CD4-positive, CD25-positive, alpha-beta regulatory T cell (primary cell): ENCODE results near the gene SLC16A3. TPM values are rescaled to one million over a fixed set of nuclear protein-coding genes. Genes with fewer than 3 reads are reported as not detected.

Experiments used
- ATAC-seq, 2 donors: fragments of 150-1000 bp; cut with Tn5 transposase; one replicate each; pipeline ENCODE4 v1.10.0; 2021; ENCODE audit warnings: low read depth in 2 of 2, moderate number of reproducible peaks in 2 of 2, moderate library complexity in 1 of 2
- DNase-seq, 3 donors: peaks; one replicate each; pipeline versions ENCODE4 v3.0.0 to v3.0.0-alpha.2; 2012 to 2022; ENCODE audit warnings: mixed read lengths in 1 of 3
- H3K27ac ChIP-seq: one replicate; pipeline ENCODE4 v1.7.0; 2013; ENCODE audit warnings: mild to moderate bottlenecking, low read length; ENCODE audit not compliant: insufficient read depth, poor library complexity, severe bottlenecking
- H3K27me3 ChIP-seq: one replicate; pipeline ENCODE4 v1.7.0; 2013; ENCODE audit warnings: low read length; ENCODE audit not compliant: control insufficient read depth, insufficient read depth
- H3K36me3 ChIP-seq: one replicate; pipeline ENCODE4 v1.7.0; 2013; ENCODE audit warnings: mild to moderate bottlenecking, low read length, moderate library complexity; ENCODE audit not compliant: control insufficient read depth, insufficient read depth
- H3K4me1 ChIP-seq: 2 replicates; pipeline ENCODE4 v1.7.0; 2013; ENCODE audit warnings: mild to moderate bottlenecking, low read length; ENCODE audit not compliant: insufficient read depth, control insufficient read depth, poor library complexity, severe bottlenecking
- H3K4me3 ChIP-seq: one replicate; pipeline ENCODE4 v1.7.0; 2013; ENCODE audit warnings: low read depth, mild to moderate bottlenecking, low read length, moderate library complexity
- H3K9me3 ChIP-seq, 2 experiments: 1 replicate in 1 of 2; 2 replicates in 1 of 2; pipeline ENCODE4 v1.7.0; 2013; ENCODE audit warnings: low read length in 2 of 2, mild to moderate bottlenecking in 1 of 2, moderate library complexity in 1 of 2; ENCODE audit not compliant: control insufficient read depth in 2 of 2
- H3K27ac Mint-ChIP-seq, 3 donors: one replicate each; pipeline ENCODE4 v1.8.0; 2020 to 2022; ENCODE audit warnings: mild to moderate bottlenecking in 3 of 3, mixed read lengths in 3 of 3, moderate library complexity in 2 of 3
- H3K27me3 Mint-ChIP-seq: one replicate; pipeline ENCODE4 v1.8.0; 2022; ENCODE audit warnings: mild to moderate bottlenecking, mixed read lengths
- H3K36me3 Mint-ChIP-seq: one replicate; pipeline ENCODE4 v1.8.0; 2020; ENCODE audit warnings: mixed read lengths
- H3K4me1 Mint-ChIP-seq, 4 donors: one replicate each; pipeline ENCODE4 v1.8.0; 2020 to 2022; ENCODE audit warnings: mixed read lengths in 4 of 4, mild to moderate bottlenecking in 1 of 4
- H3K4me3 Mint-ChIP-seq, 4 donors: one replicate each; pipeline ENCODE4 v1.8.0; 2020 to 2022; ENCODE audit warnings: mild to moderate bottlenecking in 4 of 4, mixed read lengths in 4 of 4, moderate library complexity in 3 of 4
- H3K9me3 Mint-ChIP-seq, 7 donors: one replicate each; pipeline ENCODE4 v1.8.0; 2020 to 2022; ENCODE audit warnings: mixed read lengths in 7 of 7, mild to moderate bottlenecking in 3 of 7, moderate library complexity in 2 of 7
- polyA plus RNA-seq, 4 donors: library from polyadenylated mRNA; unstranded; fragments of 300-500 nt; fragmentation: Illumina TruSeq; gene quantifications; one replicate each; pipeline ENCODE4 v1.2.3, GENCODE V29; 2021
- total RNA-seq: library from RNA; stranded (reverse); gene quantifications from one replicate; pipeline ENCODE4 v1.2.3, GENCODE V29; 2022

SLC16A3 gene
- total and polyA plus RNA-seq, 5 donors from 2014 or later = 1.5 to 52.5 (median 2.3) TPM

DNA sequence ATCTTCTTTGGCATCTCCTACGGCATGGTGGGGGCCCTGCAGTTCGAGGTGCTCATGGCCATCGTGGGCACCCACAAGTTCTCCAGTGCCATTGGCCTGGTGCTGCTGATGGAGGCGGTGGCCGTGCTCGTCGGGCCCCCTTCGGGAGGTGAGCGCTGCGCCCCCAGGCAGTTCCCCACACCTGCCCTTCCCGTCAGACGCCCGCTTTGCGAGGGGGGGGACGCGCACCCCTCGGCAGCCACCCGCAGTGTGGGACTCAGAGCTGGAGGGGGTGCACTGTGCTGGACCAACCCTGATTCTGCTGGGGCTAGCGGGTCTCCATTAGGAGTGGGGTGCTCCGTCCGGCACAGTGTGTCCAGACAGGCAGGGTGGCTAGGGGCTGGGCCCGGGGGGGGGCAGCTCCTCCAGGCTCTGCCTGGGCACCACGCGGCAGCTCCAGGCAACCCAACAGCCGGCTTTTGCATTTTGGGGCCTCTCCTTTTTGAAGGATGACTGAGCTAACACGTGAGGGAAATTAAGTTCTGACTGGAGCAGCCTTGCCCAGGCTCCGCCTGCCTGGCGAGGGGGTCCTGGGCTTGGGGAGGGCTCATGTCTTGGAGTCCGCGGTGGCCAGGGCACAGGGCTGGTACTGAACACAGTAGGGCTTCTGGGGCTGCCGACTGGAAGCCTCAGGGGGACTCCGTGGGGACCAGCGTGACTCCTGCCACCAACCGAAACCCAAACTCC, 9.1 kb downstream of the SLC16A3 start:
- Histone ChIP-seq H3K4me1 (peaks cover 55% of the 10 kb centered on the region), H3K4me3 (peak overlapping the region; percentile 37)
- H3K4me3 Mint-ChIP-seq = peak overlapping the region in 3 of 4 donors; percentile 81 to 88 (median 83)

DNA sequence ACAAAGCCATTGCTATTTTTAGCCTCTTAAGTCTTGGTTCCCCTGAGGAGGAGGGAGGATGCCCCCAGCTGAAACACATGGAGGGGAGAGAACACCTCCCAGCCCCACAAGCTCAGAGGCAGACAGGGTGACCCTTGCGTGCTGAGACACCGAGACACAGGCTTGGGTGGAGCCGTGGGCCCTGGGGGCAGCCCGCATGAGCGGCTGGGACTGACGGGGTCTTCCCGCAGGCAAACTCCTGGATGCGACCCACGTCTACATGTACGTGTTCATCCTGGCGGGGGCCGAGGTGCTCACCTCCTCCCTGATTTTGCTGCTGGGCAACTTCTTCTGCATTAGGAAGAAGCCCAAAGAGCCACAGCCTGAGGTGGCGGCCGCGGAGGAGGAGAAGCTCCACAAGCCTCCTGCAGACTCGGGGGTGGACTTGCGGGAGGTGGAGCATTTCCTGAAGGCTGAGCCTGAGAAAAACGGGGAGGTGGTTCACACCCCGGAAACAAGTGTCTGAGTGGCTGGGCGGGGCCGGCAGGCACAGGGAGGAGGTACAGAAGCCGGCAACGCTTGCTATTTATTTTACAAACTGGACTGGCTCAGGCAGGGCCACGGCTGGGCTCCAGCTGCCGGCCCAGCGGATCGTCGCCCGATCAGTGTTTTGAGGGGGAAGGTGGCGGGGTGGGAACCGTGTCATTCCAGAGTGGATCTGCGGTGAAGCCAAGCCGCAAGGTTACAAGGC, 9.8 kb downstream of the SLC16A3 start:
- Mint-ChIP-seq H3K27me3 (no peaks in the 10 kb centered on the region), H3K27ac (peak overlapping the region; percentile 34 to 88 (median 82)), H3K4me3 (peak overlapping the region; percentile 79 to 88 (median 82)), H3K36me3 (no peaks in the 10 kb centered on the region), H3K4me1 (peaks cover 0 to 53% (median 15%) of the 10 kb centered on the region in 4 donors), H3K9me3 (no peaks in the 10 kb centered on the region)
- ATAC-seq = peak; percentile 54 to 58
- Histone ChIP-seq H3K27me3 (no peaks in the 10 kb centered on the region), H3K27ac (peak overlapping the region; percentile 67), H3K4me3 (peak overlapping the region; percentile 37), H3K36me3 (peaks cover 13% of the 10 kb centered on the region), H3K9me3 (no peaks in the 10 kb centered on the region), H3K4me1 (peaks cover 55% of the 10 kb centered on the region)
- peak; percentile 64 to 91 (median 70) for DNase-seq

More for the DNA sequence above, 9.1 kb downstream of the SLC16A3 start:
- Histone ChIP-seq H3K27me3 (no peaks in the 10 kb centered on the region), H3K9me3 (no peaks in the 10 kb centered on the region), H3K36me3 (peaks cover 6% of the 10 kb centered on the region), H3K27ac (peak overlapping the region; percentile 67)
- ATAC-seq (no peak), DNase-seq (no peak)
- H3K4me1 Mint-ChIP-seq = peaks cover 0 to 53% (median 18%) of the 10 kb centered on the region in 4 donors
- no peaks in the 10 kb centered on the region for H3K27me3 Mint-ChIP-seq
- no peak overlapping the region for H3K27ac Mint-ChIP-seq
- H3K36me3 Mint-ChIP-seq = no peaks in the 10 kb centered on the region
- H3K9me3 Mint-ChIP-seq = no peaks in the 10 kb centered on the region

DNA sequence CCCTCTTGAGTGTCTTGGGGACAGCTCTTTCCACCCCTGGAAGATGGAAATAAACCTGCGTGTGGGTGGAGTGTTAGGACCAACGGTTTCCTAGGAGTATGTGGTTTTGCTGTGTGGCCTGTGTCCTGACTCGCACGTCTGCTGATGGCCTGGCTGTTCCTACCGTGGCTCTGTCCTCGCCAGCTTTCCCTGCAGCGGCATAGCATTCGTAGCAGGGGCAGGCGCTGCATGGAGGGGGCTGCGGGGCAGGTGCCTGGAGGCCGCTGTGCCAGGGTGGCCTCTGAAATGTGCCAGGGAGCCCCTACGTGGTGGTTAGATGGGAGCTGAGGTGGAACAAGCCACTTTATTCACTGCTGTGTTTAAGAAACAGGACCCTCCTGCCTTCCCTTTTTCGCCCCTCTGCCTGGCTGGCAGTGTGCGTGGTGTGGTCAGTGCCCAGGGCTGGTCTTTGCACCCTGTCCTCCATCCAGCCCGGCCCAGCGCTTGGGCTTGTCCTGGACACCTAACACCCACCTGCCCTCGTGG, 10.6 kb downstream of the SLC16A3 start:
- Histone ChIP-seq H3K27me3 (no peaks in the 10 kb centered on the region), H3K4me3 (no peak overlapping the region), H3K4me1 (peaks cover 55% of the 10 kb centered on the region), H3K27ac (peak overlapping the region; percentile 67), H3K9me3 (no peaks in the 10 kb centered on the region), H3K36me3 (peaks cover 22% of the 10 kb centered on the region)
- ATAC-seq = no peak
- DNase-seq = no peak
- H3K27me3 Mint-ChIP-seq = no peaks in the 10 kb centered on the region
- H3K27ac Mint-ChIP-seq = peak overlapping the region in 1 of 3 donors; percentile 60
- peaks cover 7% of the 10 kb centered on the region for H3K36me3 Mint-ChIP-seq
- H3K9me3 Mint-ChIP-seq = no peaks in the 10 kb centered on the region
- peak overlapping the region in 2 of 4 donors; percentile 54 to 81 for H3K4me3 Mint-ChIP-seq
- H3K4me1 Mint-ChIP-seq = peaks cover 4 to 58% (median 18%) of the 10 kb centered on the region in 4 donors

DNA sequence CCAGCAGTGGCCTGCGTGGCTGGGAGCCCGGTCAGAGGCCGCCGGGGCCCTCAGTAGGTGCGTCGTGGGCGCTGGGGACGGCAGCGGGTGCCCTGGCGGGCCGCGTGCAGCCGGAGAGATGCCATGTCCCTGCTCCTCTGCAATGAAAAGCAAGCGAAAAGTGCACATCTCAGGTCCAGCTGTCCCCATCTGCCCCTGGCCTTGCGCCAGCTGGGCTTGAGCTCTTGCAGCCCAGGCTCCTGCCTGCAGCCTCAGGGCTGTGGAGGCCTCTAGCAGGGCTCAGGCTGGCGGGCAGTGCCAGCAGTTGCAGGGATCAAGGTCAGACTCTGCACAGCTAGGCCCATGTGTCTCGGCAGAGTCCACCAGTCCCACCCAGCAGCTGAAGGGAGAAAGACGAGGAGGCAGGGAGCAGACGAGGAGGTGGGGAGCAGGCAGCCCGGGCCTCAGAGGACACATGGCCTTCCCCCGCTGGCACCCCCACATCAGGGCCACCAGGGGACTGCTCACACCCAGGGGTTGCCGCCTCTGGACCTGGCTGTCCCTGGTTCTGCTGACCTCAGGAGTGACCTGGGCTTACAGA, 11.2 kb downstream of the SLC16A3 start:
- Histone ChIP-seq H3K36me3 (peaks cover 27% of the 10 kb centered on the region), H3K4me1 (peaks cover 55% of the 10 kb centered on the region), H3K9me3 (no peaks in the 10 kb centered on the region), H3K27me3 (no peaks in the 10 kb centered on the region), H3K27ac (peak overlapping the region; percentile 67), H3K4me3 (no peak overlapping the region)
- H3K27ac Mint-ChIP-seq = peak overlapping the region in 2 of 3 donors; percentile 55 to 76
- H3K4me3 Mint-ChIP-seq = peak overlapping the region in 2 of 4 donors; percentile 36 to 54
- DNase-seq = no peak
- H3K27me3 Mint-ChIP-seq = no peaks in the 10 kb centered on the region
- no peak for ATAC-seq
- H3K9me3 Mint-ChIP-seq = no peaks in the 10 kb centered on the region
- peaks cover 4 to 62% (median 20%) of the 10 kb centered on the region in 4 donors for H3K4me1 Mint-ChIP-seq
- H3K36me3 Mint-ChIP-seq = peaks cover 9% of the 10 kb centered on the region

DNA sequence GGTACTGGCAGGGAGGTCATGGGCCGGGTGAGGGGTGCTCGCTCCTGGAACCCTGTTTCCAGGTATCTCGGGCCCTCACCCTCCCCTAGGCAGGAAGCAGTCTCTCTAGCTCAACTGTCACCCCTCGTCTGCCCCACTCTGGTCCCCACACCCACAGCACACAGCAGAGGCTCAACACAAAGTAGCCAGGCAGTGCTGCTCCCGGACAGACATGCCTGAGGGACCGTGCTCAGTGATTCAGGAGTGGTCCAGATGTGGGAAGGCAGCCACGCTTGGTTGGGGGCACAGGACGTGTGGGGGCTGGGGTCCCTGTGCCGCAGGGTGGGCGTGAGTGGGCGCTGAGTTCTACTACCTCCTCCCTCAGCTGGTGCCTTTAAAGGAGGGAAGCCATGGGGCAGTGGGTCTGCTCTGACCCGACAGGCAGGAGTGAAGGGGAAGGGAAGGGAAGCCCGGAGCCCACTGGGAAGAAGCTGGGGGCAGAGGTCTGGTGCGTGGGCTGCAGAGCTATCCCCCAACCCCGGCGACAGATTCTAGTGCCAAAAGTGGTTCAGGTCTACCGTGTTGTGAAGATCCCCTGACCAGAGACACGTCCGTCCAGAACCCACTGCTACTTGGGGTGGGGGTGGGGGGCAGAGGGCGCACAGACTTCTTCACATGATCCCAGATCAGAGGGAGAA, 11.8 kb downstream of the SLC16A3 start:
- H3K4me1 ChIP-seq = peaks cover 55% of the 10 kb centered on the region
- no peaks in the 10 kb centered on the region for H3K27me3 Mint-ChIP-seq
- H3K9me3 ChIP-seq = no peaks in the 10 kb centered on the region
- H3K36me3 ChIP-seq = peaks cover 32% of the 10 kb centered on the region
- H3K27me3 ChIP-seq = no peaks in the 10 kb centered on the region
- DNase-seq = peak in 1 of 3 donors; percentile 70
- no peak for ATAC-seq
- peak overlapping the region in 3 of 4 donors; percentile 36 to 51 (median 50) for H3K4me3 Mint-ChIP-seq
- H3K4me1 Mint-ChIP-seq = peaks cover 4 to 62% (median 20%) of the 10 kb centered on the region in 4 donors
- peaks cover 9% of the 10 kb centered on the region for H3K36me3 Mint-ChIP-seq
- H3K9me3 Mint-ChIP-seq = no peaks in the 10 kb centered on the region
- H3K27ac Mint-ChIP-seq = peak overlapping the region in 2 of 3 donors; percentile 31 to 69
- H3K27ac ChIP-seq = no peak overlapping the region
- H3K4me3 ChIP-seq = no peak overlapping the region

DNA sequence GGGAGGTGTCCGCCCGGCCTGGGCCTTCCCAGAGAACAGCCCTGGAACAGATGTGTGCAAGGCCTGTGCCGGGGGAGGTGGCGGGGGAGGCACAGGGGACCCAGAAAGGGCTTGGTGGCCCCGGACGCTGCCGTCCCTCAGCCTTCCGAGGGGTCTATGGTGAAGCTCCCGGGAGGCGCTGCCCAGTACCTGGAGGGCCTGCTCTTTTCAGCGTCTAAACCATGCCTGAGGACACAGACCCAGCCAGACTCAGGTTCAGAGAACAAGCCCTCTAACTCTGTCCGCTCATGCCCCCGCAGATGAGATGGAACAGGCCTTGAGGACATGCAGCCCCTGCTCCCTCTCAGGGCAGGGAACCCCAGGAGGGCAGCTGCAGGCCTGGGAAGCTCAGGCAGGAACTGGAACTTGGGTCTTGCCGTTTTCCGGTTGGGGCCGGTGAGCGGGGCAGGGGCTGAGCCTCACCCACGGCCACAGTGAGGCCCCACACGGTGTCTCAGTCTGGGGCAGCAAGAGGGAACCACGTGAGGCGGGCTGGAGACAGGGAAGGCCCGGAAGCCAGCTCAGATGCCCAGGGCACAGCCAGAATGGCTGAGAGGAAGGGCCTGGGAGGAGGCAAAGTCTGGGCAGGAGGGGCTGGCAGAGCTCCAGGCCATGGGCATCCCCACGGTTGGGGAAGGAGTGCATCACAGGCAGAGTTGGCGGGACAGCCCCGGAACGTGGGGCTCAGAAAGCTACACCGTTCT, 12.5 kb downstream of the SLC16A3 start:
- H3K27ac Mint-ChIP-seq = peak overlapping the region; percentile 60 to 66 (median 62)

More for the DNA sequence above, 12.5 kb downstream of the SLC16A3 start:
- H3K9me3 Mint-ChIP-seq = no peaks in the 10 kb centered on the region
- no peaks in the 10 kb centered on the region for H3K27me3 ChIP-seq
- H3K27ac ChIP-seq = peak overlapping the region; percentile 33
- DNase-seq = no peak
- H3K36me3 ChIP-seq = peaks cover 39% of the 10 kb centered on the region
- peak; percentile 10 to 11 for ATAC-seq
- peaks cover 4 to 56% (median 17%) of the 10 kb centered on the region in 4 donors for H3K4me1 Mint-ChIP-seq
- H3K4me3 ChIP-seq = no peak overlapping the region
- no peaks in the 10 kb centered on the region for H3K27me3 Mint-ChIP-seq
- peaks cover 9% of the 10 kb centered on the region for H3K36me3 Mint-ChIP-seq
- H3K4me1 ChIP-seq = peaks cover 48% of the 10 kb centered on the region
- H3K4me3 Mint-ChIP-seq = no peak overlapping the region
- H3K9me3 ChIP-seq = no peaks in the 10 kb centered on the region
